H4 (cell line): ENCODE measurements around the gene ADAMTS7. TPM values are rescaled to one million over a fixed set of nuclear protein-coding genes. Genes with fewer than 3 reads are reported as not detected.
"Not testable (repeated sequence)": the region's sequence is repeated elsewhere in the genome, so short reads cannot be mapped to it uniquely, and the experiment has no call there.

ENCODE experiments used
- DNase-seq: peaks from one replicate; pipeline ENCODE4 v3.0.0-alpha.2; 2015; ENCODE audit warnings: low spot score
- total RNA-seq: library from RNA; depleted of rRNA; stranded (reverse); fragments of >200 nt; shearing (Covaris generic); gene quantifications from 2 replicates; pipeline ENCODE4 v1.2.3, GENCODE V29; 2014

ADAMTS7 gene
- total RNA-seq, 1 experiment from 2014 or later = 1.5 TPM

DNA sequence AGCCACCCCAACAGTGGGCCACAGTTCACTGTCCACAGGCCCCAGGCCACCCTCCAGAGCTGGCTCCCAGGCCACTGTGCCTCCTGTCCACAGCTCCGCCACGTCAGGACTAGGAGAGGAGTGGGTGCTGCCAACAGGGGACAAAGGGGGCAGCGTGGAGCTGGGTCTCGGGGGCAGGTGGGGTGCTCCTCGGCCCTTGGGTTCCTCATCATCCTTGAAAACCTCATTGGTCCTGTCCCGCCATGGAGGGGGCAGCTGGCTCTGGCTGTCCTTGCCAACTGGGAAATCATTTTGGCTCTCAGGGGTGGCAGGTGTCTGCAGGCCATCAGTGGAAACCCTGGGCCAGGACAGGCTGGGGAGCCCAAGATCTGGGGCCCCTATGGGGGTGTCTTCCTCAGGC, 45.2 kb downstream of the ADAMTS7 start:
- no peak for DNase-seq

DNA sequence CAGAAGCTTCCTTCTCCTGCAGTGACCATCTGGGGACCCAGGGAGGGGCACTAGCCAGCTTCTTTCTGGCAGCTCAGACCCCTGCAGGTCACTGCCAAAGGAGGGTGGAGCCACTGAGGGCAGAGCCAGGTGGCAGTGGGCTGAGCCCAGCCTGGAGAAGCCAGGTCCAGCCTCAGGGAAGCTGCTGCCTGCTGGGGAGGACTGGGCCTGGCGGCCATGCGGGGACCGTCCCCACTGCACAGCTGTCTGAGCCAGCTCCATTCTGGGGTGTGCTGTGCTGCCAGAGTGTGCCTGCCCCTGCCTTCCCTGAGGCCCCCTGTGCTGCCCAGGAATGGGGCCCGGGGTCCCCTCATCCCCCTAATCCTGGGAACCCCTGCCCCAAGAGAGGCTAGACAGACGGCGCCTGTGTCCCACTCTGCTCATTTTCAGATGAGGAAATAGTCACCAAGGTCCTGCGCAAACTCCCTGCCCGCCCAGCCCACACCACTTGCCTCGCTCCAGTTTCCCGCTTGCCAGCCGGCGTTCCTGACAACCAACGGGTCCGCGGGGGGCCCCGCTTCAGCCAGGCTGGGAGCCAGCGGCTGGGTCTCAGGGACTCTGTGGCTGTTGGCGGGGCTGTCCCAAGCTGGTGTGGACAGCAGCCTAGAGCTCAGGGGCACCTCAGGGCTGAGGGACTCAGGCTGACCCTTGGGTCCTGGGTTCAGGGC, 46.0 kb downstream of the ADAMTS7 start:
- not testable (repeated sequence) for DNase-seq

DNA sequence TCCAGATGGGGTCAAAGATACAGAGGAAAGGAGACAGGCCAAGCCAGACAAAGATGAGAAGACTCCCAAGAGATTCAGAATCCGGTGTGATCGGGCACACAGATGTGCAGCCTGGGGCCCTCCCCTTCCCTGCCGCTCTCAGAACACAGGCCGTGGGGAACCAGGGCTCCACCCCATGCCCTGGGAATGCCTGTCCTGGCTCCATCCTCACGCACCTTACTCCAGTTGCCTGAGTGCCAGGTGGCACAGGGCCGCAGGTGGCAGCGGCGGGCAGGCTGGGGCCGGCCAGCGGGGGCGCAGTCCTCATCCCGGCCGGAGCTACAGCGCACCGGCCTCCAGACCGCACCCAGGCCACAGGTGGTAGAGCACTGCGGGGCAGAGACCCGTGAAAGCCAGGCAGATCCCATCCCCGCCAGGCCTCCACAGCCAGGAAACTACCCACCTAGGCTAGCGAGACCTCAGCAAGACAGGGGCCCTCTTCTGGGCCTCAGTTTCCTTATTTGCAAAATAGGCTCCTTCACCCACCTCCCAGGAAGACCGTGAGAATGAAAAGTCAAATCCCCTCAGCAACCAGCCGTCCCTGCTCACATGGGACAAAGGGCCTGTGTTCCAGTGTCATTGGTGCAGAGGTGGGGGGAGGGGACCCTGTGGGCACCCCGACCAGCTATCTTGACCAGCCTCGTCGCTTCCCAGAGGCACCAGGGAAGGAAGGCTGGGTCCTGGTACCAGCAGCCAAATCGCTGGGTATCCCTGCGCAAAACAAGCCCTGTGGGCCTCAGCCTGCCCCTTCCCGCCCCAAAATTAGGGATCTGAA, 46.7 kb downstream of the ADAMTS7 start:
- not testable (repeated sequence) for DNase-seq

DNA sequence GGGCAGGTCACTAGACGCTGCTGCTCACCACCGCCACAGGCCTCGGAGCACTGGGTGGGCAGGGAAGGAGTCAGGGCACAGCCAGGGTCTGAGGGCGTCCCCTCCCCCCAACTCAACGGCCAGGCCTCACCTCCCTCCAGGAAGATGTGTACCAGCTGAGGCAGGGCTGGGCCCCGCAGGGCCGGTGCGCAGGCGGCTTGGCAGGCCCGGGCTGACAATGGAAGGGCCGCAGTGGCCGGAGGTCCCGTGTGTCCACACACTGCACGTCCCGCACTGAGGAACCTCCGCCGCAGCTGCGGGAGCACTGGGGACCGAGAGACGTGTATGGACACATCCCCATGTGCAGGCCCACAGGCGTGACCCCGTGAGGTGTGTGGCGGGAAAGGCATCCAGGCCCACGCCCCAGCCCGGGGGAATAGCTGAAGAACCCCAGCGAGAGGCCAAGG, 47.4 kb downstream of the ADAMTS7 start:
- DNase-seq = no peak

DNA sequence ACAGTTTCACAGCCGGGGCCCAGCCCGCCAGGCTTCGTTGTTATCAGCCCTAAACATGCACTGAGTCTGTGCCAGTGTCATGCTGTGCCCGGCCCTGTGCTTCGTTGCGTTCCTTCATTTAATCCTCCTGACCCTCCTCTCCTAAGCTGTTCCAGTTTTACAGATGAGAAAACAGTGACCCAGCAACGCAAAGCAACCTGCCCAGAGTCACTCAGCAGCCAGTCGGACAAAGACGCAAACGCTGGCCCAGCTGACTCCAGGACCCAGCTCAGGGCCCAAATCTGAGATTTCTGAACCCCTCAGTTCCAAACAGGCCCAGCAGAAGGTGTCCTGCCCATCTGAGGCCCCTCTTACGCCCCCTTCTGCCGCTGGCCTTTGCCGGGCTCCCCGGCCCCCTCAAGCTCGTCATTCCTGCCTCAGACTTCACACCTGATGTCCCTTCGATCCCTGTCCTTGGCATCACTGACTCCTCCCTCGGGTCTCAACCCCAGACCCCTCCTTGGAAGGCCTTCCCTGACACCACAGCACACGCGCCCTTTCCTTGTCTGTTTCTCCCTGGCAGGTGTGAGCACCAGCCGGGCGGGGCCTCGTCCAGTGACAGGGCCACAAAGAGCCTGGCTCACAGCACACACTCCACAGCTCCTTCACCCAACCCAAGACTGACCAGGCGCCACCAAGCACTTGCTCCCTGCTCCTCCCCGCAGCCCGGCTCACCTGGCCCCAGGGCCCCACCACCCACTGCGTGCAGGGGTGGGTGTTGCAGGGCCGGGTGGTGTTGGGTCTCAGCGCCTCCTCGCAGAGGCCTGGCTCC, 48.1 kb downstream of the ADAMTS7 start:
- DNase-seq = no peak

DNA sequence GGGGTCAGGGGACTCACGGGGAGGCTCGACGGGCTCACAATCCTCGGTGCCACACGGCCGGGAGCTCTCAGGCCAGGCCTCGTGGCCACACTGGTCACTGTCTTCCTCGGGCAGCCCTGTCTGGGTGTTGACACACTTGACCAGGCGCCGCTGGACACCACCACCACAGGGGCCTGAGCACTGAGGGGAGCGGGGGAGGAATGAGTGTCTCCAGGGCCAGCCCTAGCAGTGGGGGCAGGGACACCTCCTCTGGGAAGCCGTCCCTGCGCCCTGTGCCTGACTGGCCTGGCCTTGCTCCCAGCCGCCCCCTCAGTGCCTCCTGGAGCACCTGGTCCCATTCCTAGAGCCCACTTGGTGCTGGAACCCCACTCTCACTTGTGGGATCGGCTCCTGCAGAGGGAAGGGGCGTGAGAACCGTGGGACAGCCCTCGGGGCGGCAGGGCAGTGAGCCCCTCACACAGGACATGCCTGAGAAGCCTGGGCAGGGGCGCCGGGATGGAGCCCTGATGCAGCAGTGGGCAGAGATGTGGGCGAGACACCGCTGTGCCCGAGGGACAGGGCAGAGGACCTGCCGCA, 48.8 kb downstream of the ADAMTS7 start:
- DNase-seq = not testable (repeated sequence)

DNA sequence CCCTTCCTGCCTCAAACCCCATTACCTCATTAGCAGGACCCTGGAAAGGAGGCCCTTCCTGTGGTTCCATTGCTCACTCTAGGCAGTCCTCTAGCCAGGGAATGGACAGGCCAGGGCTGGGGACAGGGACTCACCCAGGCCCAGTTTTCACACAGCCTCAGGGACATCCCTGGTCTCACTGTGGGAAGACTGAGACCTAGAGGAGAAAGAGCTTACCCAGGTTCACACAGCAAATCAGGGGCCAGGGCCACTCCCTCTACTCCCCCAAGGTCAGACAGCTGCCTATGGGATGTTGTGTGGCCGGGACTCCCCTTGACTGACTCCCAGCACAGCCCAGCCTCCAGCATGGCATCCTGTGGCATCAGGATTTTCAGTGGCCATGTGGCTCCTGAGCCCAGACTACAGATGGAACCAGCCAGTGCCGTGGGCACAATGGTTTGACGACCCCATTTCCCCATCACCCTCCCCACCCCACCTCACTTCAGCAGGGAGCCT, 49.3 kb downstream of the ADAMTS7 start:
- DNase-seq = no peak

DNA sequence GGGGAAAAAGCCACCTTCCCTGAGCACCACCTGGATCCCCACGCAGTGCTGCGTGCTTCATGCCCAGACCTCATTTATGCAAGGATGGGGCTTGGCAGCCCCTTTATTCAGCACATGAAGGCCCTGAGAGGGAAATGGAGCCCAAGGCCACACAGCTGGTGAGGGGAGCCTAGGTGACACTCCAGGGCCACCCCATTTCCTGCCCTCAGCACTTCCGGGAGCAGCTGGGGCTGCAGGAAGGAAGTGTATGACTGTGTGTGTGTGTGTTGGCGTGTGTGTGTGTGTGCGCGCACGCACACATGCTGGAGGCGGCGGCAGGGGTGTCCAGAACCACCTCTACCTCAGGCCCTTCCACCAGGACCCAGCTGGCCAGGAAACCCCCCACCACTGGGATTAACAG, 49.8 kb downstream of the ADAMTS7 start:
- DNase-seq = not testable (repeated sequence)

DNA sequence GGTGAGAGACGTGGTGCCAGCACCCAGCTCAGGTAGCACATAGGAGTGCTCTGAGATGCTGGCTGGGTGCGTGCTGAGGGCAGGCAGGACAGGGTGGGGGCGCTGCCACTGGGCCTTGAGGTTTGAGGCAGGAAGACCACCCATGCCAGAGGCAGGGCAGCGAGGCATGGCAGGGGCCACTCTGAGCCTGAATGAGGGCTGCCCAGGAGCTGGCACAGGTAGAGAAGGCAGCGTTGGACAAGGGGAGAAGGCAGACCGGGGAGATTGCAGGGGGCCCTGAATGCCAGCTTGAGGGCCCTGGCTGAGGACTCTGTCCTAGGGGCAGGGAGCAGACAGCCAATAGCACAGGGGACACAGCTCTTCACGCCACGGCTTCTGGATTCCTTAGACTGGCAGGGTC, 50.2 kb downstream of the ADAMTS7 start:
- DNase-seq = no peak

DNA sequence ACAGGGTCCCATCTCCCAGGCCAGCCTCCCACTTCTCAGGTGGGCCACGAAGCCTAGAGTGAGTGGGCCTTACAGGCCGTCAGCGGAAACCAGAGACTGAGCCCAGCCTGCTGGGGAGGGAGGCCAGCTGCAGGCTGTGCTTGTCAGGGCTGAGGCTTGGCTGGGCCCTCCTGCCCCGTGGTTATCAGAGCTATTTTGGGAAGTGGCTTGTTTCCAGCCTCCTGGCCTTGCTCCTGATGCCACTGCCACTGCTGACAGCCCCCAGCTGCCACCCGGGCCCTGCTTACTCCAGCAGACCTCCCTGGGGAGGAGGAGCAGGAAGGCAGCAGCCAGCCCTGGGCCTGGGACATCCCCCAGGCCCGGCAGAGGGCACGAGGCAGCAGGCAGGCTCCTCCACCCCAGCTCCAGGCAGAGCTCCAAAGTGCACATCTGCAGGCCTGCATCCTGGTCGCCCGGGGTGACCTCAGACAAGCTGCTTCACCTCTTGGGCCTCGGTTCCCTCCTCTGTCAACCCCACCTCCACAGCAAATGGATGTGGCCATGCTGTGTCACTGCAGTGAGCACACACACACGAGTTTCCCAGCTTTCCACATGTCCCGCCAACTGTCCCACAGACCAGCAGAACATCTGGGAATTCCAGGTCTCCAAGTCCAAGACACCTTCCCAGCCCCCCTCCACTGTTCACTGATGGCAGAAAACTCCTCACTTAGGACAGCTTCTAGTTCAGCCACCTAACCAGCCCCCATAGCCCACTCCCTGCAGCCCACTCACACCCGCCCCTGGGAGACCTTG, 51.0 kb downstream of the ADAMTS7 start:
- peak; percentile 59 for DNase-seq

DNA sequence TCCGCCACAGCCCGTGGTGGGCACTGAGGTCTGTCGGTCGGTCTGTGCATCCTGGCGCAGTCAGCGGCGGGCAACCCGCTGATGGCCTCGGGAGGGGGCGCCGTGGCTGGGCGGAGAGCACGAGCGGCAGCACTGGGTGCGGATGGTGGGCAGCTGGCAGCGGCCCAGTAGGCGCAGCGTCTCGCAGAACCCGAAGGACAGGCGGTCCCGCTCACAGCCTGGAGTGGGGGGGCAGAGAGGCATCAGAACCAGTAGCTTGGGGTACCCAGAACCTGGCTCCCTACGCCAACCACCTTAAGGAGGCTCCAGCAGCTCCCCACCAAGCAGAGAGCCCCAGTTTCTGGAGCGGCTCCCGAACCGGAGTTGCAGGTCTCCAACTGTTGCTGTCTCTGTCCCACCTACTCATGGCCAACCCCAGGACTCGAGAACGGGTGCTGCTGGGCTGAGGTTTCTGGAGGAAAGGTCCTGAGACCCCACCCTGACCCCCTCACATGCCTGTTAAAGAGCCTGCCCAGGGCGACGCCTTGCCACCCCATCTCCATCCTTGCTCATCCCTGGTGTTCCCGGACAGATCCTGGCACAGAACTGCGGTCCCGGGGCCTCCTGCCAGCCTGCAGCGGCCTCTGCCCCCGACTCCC, 51.8 kb downstream of the ADAMTS7 start:
- DNase-seq = not testable (repeated sequence)

DNA sequence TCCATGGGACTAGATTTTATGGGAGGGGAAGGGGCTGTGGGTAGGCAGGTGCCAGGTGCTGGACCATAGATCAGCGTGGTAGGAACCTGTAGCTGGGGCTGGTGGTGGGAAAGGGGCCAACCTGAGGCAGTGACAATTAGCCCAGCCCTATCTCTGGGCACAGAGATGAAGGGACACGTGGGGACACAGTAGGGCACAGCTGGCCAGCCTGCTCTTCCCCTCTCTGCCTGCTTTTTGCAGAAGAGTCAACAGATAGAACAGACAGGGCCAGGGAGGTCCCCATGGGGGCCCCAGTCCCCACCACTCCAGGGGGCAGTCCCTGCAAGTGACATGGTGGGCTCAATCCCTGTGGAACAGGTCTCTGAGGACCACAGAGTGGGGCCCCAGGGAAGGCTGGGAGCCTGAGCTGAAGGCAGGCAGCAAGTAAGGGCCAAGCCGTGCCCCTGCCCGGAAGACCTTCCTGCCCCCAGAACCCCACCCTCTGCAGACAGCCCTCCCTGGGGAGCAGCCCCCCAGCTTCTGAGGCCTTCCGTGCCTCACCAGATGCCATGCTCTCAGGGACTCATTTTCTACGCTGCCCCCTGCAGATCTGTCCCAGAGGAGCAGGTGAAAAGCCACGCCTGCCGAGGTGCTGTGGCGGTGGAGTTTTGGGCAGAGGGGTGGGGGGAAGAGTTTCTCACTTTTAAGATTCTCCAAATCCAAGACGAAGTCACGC, 52.6 kb downstream of the ADAMTS7 start:
- DNase-seq = not testable (repeated sequence)

DNA sequence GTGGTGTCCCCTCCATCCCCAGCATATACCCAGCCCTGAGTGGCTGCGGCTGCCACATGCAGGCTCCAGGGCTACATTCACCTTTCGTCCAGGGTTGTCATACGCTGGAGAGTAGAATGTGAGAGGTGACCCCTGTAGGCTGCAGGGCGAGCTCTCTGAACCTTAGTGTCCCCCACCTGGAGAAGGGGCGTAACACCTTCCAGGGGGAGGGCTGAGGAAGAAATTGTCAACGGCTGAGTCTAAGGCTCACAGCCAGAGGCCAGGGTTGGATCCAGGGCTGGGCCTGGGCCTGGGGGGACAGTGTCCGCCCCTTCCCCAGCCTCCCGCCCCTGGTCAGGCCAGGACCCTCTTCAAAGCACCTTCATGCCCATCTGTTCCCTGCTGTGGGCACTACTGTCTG, 53.2 kb downstream of the ADAMTS7 start:
- DNase-seq = not testable (repeated sequence)

DNA sequence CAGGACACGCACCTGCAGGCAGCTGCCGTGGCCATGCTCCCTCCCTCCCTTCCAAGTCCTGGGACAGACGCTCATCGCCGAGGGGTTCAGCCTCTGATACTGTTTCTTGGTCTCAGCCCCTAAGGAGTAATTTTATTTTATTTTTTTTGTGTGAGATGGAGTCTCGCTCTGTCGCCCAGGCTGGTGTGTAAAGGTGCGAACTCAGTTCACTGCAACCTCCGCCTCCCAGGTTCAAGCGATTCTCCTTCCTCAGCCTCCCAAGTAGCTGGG, 53.7 kb downstream of the ADAMTS7 start:
- no peak for DNase-seq

DNA sequence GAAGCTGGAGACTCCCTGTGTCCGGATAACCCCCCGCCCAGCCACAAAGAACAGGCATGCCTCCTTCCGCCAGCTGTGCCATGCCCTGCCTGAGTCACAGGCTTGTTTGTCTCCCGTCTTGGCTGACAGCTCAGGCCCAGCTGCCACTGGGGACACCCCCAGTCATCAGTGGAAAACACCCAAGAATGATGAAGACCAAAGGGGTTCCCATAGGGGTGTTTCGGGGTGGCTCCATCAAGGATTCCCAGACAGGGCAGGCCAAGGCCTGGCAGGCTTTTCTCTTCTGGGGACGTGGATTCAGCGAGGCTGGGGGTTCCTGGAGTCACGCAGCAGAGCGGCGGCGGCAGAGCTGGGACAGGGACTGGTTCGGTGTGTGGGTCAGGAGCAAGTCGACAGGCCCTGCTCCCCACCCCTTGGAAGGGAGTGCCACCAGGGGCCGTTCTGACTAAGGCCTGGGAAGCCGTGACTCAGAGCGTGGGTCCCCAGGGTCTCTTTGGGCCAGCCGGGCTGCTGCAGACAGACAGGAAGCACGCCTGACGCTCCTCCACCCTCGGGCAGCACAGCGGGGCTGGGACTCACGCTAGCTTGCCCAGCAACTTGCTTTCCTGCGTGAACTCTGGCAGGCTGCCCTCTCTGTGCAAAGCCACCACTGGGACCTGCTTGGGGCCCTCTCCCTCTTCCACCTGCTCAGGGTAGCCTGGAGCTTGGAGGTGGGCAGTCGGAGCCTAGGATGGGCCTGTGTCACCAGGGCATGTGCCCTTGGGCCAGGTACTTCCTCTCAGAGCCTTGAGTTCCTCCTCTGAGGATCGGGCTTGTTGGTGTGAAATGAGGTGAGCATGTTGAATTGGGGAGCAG, 54.3 kb downstream of the ADAMTS7 start:
- peak; percentile 59 for DNase-seq

DNA sequence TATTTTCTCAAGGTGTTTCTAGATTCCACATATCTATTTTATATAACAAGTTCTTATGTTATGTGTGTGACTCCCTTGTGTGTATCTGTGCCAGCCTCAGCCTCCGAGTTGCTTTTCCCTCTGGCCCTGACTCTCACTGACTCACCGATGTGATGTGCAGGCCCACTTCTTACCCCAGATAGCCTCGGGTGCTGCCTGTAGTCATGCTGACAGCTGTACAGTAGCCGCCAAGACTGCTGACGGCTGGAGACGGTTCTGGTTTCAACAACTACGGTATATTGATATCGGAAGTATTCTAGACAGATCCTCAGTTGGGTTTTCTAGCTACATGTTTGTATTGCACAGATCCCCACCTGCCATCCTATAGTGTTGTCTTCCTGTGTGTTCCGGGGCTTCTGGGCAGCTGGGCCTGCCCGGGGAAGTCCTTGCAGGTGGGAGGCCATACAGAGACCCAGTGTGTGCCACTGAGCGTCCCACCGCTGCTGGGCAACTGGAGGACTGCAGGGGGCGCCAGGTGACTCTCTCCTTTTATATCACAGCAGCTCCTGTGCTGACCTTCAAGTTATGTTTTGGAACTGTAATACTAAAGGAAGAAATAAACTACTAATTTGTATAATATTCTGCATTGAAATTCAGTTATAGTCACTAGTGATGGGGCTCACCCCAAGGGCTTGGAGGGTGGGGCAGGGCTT, 55.2 kb downstream of the ADAMTS7 start:
- not testable (repeated sequence) for DNase-seq

DNA sequence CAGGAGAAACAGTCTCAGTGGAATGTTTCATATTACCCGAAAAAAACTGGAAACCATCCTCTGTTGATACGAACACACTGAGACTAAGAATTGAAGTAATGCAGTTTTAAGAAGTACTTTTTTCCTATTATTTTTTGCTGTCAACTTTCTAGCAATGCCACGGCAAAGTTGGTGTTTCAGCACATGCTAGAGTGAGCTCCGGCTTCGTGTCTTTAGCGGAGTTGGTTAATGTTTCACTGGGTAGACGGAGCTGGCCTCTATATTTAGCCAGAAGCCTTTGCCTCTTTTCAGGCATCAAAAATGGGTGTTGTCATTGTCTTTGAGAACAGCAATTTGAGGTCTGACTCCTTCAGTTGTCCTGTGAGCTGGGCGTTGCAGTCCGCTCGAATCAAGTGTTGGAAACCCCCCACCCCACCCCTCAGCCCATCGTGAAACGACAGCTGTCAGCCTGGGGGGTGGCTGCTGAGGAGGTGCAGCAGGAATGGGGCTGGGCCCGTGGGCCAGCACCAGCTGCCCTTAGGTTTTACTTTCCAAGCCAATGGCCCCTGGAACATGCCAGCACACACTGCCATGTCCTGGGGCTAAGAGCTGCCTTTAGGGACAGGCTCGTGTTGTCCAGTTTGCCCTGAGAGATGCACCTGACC, 56.5 kb downstream of the ADAMTS7 start:
- DNase-seq = not testable (repeated sequence)
